Measurements from ENCODE around the gene BAZ1B. TPM values are rescaled to one million over a fixed set of nuclear protein-coding genes. Genes with fewer than 3 reads are reported as not detected.

BAZ1B gene
- total and polyA plus RNA-seq, 8 donors, result 8.9 to 210 (median 46.5) TPM

DNA sequence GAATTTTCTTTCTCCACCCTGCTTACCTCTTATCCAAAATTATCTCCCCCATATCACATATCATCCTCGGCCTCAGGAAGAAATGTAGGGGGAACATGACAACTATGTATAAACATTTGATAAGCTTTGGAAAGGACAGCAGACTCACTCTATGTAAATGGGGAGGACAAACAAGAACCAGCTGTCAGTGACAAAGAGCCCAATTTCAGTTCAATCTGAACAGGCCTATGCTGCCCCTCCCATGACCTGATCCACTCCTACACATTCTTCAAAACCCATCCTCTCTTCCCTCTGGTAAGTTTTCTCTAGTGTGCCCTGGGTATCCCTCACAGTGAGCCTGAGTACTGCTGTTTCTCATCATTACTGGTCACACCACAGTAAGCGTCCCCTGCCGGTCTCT, 67.7 kb downstream of the BAZ1B start:
- H3K9me3 ChIP-seq, result no peaks in the 10 kb centered on the region
- H3K27me3 ChIP-seq, result no peaks in the 10 kb centered on the region
- TF ChIP-seq EP300 (IDR thresholded peaks at IDR 0.05) (no peak), POLR2A (IDR thresholded peaks at IDR 0.05) (no peak), POLR2AphosphoS5 (IDR thresholded peaks at IDR 0.05) (no peak)
- TF ChIP-seq, protein P1, sequence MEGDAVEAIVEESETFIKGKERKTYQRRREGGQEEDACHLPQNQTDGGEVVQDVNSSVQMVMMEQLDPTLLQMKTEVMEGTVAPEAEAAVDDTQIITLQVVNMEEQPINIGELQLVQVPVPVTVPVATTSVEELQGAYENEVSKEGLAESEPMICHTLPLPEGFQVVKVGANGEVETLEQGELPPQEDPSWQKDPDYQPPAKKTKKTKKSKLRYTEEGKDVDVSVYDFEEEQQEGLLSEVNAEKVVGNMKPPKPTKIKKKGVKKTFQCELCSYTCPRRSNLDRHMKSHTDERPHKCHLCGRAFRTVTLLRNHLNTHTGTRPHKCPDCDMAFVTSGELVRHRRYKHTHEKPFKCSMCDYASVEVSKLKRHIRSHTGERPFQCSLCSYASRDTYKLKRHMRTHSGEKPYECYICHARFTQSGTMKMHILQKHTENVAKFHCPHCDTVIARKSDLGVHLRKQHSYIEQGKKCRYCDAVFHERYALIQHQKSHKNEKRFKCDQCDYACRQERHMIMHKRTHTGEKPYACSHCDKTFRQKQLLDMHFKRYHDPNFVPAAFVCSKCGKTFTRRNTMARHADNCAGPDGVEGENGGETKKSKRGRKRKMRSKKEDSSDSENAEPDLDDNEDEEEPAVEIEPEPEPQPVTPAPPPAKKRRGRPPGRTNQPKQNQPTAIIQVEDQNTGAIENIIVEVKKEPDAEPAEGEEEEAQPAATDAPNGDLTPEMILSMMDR (IDR thresholded peaks at IDR 0.05), result no peak
- intact Hi-C loops (cut with DNase I; ENCODE audit: low total_unique reads), result no loop called here
- peaks cover 60 to 98% (median 92%) of the 10 kb centered on the region in 4 donors for H3K36me3 ChIP-seq
- H3K4me1 ChIP-seq, result peaks cover 0 to 23% (median 8%) of the 10 kb centered on the region in 4 donors
- DNase-seq, result no peak
- H3K27ac ChIP-seq, result no peak overlapping the region
- no peak overlapping the region for H3K4me3 ChIP-seq
- WGBS, 5 donors, result 68 to 72% (median 68%) methylated on average over 3 of the region's 3 CpGs

DNA sequence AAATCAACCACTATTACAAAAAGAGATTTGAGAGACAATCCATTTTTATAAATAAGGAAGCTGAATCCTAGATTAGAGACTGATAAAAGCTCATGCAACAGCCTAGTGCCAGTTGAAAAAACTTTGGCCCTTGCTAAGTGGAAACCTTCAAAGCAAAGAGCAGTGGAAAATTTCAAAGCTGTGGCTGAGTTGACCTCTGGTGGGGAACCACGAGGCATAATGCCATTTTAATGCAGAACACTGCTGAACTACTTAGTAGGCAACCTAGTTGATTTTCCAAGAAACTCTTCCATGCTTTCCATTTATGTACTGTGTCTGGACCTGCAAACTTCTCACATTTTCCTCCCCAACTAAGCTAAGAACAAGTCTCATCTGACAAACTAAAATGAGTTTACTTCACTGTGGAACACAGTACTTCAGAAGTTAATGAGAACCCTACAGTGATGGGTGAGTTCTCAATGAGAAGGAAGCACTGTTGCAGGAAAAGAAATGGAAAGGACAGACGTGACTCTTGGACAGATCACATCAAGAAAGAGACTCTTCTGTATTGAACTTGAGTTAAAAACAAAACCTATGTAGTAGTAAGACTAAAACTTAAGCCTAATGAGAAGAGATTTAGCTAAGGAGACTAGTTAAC, 69.0 kb downstream of the BAZ1B start:
- Histone ChIP-seq H3K27me3 (no peaks in the 10 kb centered on the region), H3K4me3 (no peak overlapping the region), H3K36me3 (peaks cover 62 to 98% (median 92%) of the 10 kb centered on the region in 4 donors), H3K4me1 (peaks cover 0 to 23% (median 8%) of the 10 kb centered on the region in 4 donors), H3K27ac (no peak overlapping the region), H3K9me3 (no peaks in the 10 kb centered on the region)
- DNase-seq, result no peak
- 19 to 40% (median 25%) methylated on average over 2 of the region's 2 CpGs for WGBS, 5 donors
- intact Hi-C loops (cut with DNase I; ENCODE audit: low total_unique reads), result no loop called here
- TF ChIP-seq EP300 (IDR thresholded peaks at IDR 0.05) (no peak), POLR2A (IDR thresholded peaks at IDR 0.05) (no peak), POLR2AphosphoS5 (IDR thresholded peaks at IDR 0.05) (no peak)
- TF ChIP-seq, protein P1 (IDR thresholded peaks at IDR 0.05), result no peak

DNA sequence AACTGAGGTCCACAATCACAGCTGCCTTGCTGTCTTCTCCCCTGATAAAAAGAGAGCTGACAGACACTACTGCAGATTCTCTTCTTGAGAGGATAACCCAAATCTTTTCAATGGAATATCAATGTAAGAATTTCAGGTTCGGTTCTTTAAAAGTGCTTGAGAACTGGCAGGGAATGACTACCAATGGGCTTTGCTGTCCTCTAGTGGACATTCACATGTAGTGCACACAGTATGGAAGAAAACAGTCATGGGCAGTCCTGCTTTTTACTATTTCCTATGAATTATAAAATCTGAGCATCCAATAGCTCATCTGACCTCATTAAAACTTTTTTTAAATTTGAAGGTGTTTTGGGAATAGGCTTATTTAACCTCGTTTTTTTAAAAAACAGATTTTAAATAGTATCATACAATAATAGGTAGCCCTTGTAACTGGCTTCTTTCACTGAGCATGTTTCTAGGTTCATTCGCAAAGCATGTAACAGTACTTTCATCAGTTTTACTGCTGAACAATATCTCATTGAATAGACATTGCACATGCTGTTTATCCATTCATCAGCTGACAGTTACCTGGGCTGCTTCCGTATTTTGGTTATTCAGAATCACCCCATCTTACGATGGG, 70.2 kb downstream of the BAZ1B start:
- Histone ChIP-seq H3K9me3 (no peaks in the 10 kb centered on the region), H3K27ac (no peak overlapping the region), H3K4me3 (no peak overlapping the region), H3K27me3 (no peaks in the 10 kb centered on the region), H3K4me1 (peaks cover 0 to 25% (median 8%) of the 10 kb centered on the region in 4 donors), H3K36me3 (peaks cover 64 to 98% (median 92%) of the 10 kb centered on the region in 4 donors)
- TF ChIP-seq POLR2A (IDR thresholded peaks at IDR 0.05), result no peak
- TF ChIP-seq, protein P1 (IDR thresholded peaks at IDR 0.05), result peak in 5 of 7 experiments; percentile 86 to 99 (median 96)
- TF ChIP-seq POLR2AphosphoS5 (IDR thresholded peaks at IDR 0.05), result peak in 2 of 3 donors; percentile 5 to 8
- no peak for TF ChIP-seq EP300 (IDR thresholded peaks at IDR 0.05)
- intact Hi-C loops (cut with DNase I; ENCODE audit: low total_unique reads), result no loop called here
- WGBS, 5 donors, result 56 to 63% (median 57%) methylated on average over 5 of the region's 5 CpGs
- DNase-seq, result peak in 1 of 2 donors; percentile 83

DNA sequence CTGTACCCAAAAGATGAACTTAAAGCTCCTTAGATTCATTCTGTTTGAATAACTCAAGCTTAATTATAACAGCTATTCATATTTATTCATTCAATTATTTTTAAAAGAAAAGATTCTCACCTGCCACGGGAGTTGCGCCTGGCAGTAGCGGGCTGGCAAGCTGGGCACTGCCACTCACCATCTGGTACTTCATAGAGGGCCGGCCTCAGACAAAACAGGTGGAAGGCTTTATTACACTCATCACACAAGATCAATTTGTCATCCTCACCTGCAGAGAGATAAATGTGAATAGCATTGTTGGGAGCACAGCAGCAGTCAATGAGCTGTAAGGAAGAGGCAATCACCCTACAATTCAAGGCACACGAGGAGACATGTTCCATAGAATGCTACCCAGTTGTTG, 72.7 kb downstream of the BAZ1B start:
- 82 to 88% (median 84%) methylated on average over 5 of the region's 5 CpGs for WGBS, 5 donors
- no peak for TF ChIP-seq POLR2AphosphoS5 (IDR thresholded peaks at IDR 0.05)
- TF ChIP-seq, protein P1 (IDR thresholded peaks at IDR 0.05), result no peak
- TF ChIP-seq POLR2A (IDR thresholded peaks at IDR 0.05), result no peak
- TF ChIP-seq EP300 (IDR thresholded peaks at IDR 0.05), result no peak
- Histone ChIP-seq H3K27ac (no peak overlapping the region), H3K27me3 (no peaks in the 10 kb centered on the region), H3K4me1 (peaks cover 0 to 27% (median 8%) of the 10 kb centered on the region in 4 donors), H3K4me3 (no peak overlapping the region), H3K36me3 (peaks cover 66 to 98% (median 92%) of the 10 kb centered on the region in 4 donors), H3K9me3 (no peaks in the 10 kb centered on the region)
- intact Hi-C loops (cut with DNase I; ENCODE audit: low total_unique reads), result no loop called here
- no peak for DNase-seq

All from stomach (tissue), 9 donors.